GM23248 (cell line): Measurements from ENCODE around the gene CKAP4.

Experiments used
- EZH2 ChIP-seq: fragments of 200-600 bp; sonication (generic); IDR thresholded peaks from 2 replicates; pipeline ENCODE4 v1.6.1; 2018; ENCODE audit warnings: antibody characterized with exemption, mild to moderate bottlenecking; ENCODE audit not compliant: insufficient read depth, poor library complexity, severe bottlenecking
- EZH2phosphoT487 ChIP-seq: fragments of 200-600 bp; sonication (generic); IDR thresholded peaks from 2 replicates; pipeline ENCODE4 v1.6.1; 2018; ENCODE audit warnings: antibody characterized with exemption, moderate library complexity, mild to moderate bottlenecking, low read depth; ENCODE audit not compliant: insufficient read depth

GRCh38 chr12:106281056-106281782 lies 33.4 kb upstream of the CKAP4 start:
- TF ChIP-seq EZH2 (no peak), EZH2phosphoT487 (no peak)
